NK-92 (cell line): Measurements from ENCODE around the gene MEGF6.

Source experiments
- DNase-seq: peaks from one replicate; lab custom pipeline; 2025; ENCODE audit not compliant: unreplicated experiment; lab: John Stamatoyannopoulos, UW

The MEGF6 gene

DNA sequence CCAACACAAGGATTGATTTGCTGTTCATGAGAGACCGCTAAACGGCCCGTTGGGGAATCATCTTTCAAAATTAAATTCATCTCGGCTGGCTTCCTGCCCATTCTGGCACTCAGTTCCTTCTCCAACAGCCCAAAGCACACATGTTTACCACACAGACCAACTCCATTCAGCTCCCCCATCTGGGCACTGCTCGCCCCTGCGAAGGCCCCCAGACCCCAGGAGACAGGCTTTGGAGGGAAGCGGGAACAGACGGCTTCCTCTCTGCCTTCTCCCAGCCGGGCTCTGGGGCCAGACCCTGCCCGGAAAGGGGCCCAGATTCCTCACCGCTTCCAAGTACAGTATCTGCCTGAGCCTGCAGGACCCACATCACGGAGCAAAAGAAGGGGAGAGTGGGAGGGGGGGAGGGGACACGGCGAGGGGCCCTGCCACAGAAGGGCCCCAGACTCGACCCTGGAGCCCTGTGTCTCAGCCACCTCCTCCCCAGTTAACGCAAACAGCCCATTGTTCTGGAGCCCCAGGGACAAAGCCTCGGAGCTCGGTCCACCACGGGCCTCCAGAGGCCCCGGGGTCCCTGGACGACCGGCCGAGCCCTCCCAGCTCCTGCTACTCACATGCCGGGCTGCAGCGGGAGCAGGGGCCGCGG, 660 bp downstream of the MEGF6 start:
- DNase-seq, result no peak

DNA sequence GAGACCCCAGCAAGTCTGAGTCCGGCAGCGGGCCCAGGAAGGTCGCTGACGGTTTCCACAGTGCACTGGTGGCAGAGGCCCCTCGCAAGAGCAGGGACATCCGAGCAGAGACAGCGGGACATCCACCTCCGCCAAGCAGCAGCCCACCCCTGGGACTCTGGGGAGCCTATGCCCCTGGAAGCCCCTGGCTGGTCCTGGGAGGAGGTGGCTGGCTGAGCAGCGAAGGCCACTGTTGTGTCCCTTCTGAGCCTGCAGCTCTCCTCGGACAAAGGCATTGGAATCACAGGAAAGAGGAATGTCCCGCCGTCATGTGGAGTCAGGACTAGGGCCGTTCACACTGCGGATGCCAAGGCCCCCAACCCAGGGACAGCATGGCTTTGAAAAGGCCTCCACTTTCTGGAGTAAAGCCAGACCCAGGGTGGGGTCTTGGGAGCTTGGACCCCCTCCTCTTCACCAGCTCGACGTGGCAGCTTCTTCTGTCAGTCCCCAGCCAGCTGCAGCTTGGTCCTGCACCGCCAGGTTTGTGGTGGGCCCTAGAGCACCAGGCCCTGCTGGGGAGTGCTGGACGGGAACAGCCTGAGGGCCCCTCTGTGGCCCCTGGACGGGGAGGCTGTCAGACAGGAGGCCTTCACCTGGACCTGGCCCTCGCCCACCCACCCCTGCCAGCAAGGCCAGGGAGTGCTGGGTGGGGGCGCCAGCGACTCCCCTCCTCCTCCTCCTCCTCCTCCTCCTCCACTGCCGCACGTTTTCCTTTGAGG, 1.4 kb downstream of the MEGF6 start:
- no peak for DNase-seq

DNA sequence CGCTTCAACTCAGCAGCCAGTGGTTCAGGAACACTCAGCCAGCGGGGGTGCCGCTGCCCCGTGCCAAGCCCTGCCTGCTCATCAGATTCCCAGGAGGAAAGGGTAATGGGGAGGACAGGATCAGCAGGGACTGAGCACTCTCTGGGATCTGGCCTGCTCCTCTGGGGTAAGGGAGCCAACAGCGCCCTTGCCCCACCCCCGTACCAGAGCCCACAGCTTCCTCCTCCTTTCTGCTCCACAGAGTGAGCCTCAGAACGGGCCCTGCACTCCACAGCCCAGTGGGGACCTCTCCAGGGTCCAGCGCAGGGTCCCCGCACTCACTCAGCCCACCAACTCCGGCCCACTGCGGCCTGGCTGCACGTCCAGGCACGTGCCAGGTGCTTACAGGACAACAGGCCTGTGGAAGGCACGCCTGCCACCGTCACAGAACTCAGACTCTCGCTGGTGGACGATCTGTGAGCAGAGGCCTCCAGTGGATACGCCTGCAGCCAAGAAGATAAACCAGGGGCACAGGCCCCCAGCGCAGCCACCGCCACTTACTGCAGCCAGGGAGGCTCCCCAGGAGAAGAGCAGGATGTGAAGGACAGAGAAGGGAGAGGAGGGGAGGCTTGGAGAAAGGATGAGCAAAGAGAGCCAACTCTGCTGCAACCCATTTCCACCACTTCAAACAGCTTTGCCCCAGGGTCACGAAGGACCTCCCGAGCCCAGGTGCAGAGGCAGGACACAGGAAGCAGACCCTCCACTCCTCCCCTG, 2.1 kb downstream of the MEGF6 start:
- DNase-seq, result no peak

DNA sequence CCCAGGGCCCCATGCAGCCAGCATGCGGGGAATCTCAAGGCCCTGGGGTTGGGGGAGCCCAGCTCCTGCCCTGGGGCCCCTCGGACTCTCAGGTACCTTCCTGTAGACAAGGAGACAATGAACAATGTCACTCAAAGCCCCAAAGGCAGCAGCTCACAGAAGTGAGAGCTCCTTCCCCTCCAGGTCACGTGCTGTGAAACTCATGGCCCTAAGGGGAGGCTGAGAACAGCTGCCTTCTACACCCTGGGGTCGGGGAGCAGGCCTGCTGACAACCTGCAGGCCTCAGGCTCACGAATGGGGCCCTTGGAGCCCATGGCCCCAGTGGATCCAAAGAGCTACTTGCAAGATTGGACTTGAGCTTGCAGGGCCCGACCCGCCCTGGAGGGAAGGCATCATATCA, 3.2 kb downstream of the MEGF6 start:
- DNase-seq, result no peak

DNA sequence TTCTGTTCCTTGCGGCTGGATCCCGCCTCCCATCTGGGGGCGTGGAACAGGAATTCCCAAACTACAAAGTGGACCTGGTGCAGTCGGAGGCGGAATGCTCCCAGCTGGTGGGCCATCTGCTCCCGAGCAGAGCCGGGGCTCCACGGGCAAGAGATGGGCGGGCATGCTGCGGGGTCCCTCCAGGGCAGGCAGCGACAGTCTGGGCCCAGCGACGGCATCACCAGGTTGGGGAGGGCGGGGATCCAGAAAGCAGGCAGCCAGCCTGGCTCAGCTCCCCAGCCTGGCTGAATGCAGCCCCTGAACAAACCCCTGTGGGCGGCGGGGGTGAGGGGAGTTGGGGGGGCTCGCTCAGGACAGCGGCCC, 3.6 kb downstream of the MEGF6 start:
- no peak for DNase-seq

DNA sequence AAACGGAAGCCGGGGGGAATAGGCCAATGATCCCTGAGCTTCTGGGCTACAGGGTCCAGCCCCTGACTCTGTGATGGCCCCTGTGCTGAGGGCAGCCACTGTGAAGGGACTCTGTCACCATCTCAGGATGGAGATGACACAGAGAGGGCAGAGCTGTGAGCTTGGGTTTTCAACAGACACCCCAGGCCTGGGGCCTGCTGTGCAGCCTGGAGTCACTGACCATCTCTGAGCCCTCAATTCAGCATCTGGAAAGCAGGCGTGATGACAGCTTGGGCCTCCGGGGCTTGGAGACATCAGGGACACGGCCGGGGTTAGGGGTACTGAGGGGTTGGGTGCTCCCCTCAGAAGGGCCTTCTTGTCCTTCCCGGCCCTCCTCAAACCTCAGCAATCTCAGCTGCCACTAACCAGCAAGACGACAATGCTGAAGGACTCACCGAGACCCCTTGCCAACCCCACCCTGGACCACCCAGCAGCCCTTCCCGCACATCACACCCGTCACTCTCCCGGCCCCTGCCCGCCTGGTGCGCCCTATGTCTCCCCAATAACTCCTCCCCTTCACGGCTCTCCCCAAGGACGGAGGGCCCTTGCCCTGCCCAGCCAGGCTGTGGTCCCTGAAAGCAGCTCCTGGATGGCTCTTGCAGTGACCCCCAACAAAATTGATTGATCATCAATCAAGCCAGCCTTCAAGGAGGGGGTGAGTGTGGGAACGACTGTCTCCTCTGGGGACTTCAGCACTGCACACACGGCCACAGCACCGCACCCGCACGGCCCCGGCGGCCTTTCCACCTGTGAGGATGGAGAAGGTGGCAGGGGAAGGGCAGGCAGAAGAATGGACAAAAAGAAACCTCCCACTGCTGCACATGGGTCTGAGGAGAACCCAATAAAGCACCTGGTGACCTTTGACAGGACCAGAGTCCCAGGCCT, 4.3 kb downstream of the MEGF6 start:
- DNase-seq, result no peak

DNA sequence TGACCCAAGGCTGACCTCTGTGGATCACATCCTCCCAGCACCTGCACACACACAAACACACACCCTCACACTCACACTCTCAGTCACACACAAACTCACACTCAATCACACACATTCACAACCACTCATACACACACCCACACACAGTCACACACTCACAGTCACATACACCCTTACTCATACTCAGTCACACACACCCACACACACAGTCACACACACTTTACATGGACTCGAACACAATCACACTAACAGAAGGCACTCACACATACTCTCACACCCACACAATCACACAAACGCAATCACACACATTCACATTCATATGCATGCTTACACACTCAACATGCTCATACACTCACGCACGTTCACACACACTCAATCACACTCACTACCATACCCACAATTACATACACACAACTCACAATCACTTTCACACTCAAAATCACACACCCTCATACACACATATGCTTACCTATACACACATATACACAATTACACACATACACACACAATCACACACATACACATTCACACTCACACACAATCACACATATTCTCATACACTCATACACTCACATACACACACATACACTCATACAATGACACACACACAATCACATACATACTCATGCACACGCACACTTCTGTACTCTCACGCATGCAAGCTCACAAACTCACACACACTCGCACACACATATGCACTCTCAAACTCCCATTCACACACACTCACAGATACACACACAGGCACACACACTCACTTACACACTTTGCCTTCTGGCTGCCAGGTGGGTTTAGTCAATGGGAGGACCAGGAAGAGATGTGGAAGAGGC, 6.1 kb downstream of the MEGF6 start:
- no peak for DNase-seq

DNA sequence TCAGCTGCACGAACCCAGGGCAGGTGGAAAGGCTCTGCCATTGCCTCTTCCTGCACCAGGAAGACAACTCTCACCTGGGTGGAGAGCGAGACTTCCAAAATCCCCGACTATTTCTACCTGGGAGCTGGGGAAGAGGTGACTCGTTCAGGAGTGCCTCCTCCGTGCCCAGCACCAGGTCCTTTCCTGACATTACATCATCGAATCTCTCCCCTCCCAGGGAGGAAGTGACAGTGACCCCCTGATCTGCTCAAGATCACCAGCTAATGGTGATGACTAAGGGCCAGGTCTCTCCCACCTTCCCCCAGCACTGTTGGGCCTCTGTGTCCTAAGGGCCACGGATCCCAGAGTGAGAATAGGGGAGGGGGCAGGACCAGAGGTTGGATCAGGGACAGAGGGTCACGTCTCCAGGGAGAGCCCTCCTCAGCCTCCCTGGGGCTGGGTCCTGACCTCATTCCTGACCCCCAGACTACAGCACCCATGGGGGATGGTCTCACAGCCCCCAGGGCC, 6.8 kb downstream of the MEGF6 start:
- DNase-seq, result no peak

DNA sequence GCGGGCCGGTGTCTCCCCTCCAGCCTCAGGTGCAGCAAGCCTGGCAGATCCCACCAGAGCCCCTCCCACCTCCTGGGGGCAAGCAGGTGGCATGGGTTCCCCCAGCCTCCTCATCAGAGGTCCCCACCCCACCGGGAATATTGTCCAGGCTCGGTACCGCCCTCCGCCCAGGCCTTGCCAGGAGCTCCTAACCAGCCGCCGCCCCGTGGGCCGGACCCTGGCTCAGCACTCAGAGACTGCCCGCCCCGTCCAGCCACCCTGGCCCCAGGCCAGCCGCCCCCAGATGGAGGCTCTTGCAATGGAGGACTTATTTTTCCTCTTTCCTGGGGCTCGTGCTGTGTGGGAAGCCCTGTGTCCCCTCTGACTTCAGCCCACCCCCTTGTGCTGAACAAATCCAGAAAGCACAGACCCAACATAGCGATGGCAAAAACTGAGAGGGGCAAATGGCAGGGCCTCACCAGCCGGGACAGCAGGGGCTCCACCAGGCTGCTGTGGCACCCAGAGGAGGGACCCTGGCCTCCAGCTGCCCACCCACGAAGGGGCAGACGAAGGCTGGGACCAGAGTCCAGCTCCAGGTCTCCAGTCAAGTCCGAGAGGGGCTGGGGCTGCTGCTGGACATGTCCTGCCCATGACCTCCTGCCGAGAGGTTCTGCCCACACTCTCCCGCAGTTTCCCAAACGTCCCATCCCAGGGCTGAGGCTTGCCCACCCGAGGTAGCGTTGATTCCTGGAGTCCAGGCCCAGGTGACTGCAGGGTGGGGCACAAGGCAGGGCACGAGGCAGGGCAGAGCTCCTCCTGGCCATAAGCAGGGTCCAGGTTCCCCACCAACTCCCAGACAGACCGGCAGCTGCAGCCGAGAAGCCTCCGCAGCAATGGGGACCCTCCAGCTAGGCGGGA, 7.5 kb downstream of the MEGF6 start:
- no peak for DNase-seq

DNA sequence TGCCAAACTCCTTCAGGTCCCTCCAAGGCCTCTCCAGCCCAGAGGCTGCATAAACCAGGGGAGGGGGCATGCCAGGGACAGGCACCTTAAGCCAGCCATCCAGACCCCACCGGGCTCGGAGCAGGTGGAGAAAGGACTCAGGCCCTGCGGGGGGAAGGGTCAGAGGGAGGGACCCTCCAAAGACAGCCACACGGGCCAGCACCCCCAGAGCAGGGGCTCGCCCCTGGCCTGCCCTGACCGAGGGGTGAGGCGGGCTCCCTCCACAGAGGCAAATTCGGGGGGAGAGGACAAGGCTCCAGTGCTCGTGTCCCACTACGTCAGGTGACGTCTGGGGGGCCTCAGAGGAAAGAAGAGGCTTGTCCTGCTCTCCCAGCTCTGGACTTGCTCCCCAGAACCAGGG, 8.2 kb downstream of the MEGF6 start:
- no peak for DNase-seq

DNA sequence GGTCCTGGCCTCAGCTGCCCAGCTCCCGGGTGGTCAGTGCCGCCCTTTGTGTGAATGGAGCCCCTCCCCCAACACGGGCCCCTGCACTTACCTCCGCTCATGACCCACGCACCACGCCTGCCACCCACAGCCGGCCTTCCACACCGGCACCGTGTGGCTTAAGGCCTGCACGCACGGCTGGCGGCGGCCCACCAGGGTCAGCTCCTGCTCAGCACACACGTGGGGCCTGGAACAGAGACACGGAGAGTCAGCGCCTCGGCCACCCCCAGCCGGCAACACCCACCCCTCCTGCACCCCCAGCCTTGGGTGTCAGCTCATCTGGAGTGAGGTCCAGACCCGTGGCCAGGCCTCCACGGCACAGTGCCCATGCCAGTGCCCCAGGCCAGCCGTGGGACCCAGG, 8.9 kb downstream of the MEGF6 start:
- no peak for DNase-seq

DNA sequence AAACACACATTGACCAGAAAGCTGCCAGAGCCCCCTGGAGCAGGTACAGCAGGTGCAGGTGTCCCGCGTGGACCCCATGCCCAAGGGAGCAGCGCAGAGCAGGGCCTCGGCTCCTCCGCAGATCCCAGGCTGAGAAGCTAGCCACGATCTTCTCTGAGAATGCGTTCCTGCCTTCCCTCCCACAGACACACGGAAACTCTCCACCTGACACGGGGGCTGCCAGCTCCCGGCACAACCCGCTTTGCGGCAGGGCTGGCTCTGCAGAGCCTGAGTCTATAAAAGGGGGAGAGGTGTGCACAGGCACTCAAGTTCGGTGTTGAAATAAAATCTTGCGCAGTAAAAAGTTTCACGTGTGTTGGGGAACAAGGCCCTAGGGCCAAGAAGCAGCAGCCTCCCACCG, 9.6 kb downstream of the MEGF6 start:
- DNase-seq, result no peak

DNA sequence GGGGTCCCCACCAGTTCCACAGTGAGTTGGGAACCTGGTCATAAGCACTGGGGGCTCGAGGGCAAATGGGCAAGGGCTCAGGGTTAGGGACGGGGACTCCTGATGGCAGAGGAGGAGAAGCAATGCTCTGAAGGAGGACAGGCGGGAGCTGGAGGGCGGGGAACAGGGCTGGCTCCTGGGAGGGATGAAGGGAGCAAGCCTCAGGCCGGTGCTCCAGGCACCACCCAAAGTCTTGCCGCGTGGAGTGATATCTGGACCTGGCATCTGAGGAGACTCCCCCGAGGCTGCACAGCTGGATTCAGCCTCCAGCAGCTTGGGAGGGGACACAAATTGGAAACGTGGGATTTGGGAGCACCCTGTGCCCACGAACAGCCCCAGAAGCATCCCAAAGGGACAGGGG, 11.0 kb downstream of the MEGF6 start:
- DNase-seq, result no peak

DNA sequence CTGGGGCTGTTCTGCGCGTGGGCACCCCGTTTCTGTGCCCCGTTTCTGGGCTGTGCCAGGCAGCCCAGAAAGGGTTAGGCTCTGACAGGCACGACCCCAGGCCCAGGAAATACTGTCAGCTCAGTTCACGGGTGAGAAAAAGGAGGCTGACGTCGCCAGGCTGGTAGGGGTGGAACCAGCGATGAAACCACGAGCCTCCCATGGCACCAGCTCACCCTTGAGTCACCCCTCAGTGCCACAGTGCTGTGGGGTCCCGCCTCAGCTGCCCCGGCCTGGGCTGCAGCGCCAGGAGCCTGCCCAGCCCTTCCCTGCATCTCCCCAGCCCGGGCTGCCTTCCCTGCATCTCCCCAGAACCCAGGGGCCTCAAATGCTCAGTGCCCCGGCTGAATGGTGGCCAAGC, 11.5 kb downstream of the MEGF6 start:
- no peak for DNase-seq

DNA sequence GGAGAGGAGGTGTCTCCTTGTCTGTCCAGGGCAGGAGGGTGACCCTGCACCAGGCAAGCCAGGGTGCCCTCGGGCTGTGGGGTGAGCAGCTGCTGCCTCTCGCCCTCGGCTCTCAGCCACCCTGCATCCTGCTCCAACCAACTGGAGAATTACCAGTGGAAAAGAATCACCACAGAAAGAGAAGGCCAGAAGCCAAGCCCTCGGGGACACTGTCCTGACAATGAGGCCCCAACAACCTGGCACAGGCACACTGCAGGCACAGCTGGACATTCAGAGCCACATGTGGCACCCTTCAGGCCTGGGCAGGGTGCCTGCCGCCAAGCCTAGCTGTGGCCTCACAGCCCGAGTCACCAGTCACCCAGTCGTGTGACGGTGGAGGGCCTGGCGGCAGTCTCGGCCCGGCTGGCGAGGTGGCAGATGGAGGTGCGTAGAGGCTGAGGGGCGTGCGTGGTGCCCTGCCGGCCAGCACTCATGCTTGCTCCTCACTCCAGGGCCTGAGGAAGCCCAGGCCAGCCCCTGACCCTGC, 12.0 kb downstream of the MEGF6 start:
- DNase-seq, result no peak

DNA sequence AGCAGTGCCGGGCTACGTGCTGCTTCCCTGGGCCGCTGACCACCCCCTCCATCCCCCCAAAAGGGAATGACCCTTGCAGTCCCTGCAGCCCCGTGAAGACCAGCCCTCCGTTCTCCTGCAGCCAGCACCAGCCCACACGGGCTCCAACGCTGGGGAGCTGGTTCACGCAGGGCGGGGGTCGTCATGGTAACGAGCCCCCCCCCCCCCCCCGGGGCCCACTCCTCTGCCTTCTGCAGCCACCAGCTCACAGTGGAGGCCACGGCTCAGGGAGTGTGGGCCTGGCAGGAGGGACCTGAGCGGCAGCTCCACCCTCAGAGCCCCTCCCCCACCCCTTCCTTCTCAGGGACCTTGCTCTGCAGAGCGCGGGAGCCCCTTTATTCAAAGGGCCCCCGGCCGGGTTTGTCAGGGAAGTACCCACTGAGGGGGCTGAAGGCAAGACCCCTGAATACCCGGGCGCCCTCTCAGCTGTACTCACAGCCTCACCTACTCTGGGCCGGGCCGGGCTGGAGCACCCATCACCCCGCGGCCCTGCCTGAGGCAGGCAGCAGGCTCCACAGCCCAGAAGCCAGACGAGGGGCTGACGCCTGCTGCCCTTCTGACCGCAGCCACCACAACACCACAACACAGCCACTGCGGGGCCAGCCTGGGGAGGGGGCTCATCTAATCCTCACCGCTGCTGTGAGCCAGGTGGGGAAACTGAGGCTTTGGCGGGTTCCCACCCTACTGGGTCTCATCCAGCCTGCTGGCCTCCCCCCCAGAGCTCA, 12.6 kb downstream of the MEGF6 start:
- DNase-seq, result no peak

DNA sequence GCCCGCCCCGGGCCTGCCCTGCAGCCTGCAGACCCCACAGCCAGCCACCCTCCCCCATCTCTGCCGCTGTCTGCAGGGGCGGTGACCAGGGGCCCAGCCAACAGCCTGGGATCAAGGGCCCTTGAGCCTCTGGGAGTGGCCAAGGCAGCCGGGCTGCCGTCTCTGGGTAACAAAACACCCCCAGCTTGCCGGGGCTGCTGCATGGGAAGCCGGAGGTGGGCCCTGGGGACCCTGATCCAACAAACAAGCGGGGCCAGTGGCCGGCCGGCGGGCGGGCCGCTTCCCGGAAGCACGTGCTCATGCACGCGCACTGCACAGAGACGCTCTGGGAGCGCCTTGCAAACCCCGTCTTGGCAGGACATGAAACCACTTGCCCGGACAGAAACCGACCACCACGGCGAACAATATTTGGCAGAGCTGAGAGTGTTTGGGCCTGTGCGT, 13.2 kb downstream of the MEGF6 start:
- no peak for DNase-seq

DNA sequence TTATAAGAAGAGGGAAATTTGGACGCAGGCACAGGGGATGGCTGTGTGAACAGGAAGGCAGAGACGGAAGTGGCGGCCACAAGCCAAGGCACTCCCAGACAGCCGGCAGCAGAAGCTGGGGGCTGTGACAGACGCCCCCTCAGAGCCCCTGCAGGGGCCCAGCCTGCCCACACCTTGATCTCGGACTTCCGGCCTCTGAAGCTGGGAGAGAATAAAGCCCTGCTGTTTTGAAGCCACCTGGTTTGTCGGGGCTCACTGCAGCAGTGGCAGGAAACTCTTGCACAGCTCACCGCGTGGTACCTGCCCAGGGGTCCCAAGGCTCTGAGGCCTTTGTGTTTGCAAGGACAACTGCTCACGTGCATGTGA, 13.7 kb downstream of the MEGF6 start:
- no peak for DNase-seq
